GM04503 (cell line): ENCODE results near the gene KRT80.

ENCODE experiments used
- DNase-seq: peaks from one replicate; pipeline ENCODE4 v3.0.0-alpha.2; 2012; ENCODE audit warnings: low read depth

KRT80 gene

GRCh38 chr12:52198454-52199215 lies 6.8 kb upstream of the KRT80 start:
- no peak for DNase-seq

- DNase-seq: no peak
These were observed 5.8 kb upstream of the KRT80 start for GRCh38 chr12:52197371-52198231.

GRCh38 chr12:52195065-52195730 lies 3.4 kb upstream of the KRT80 start:
- no peak for DNase-seq

- no peak for DNase-seq
These were observed 2.2 kb upstream of the KRT80 start for GRCh38 chr12:52193991-52194390.

- no peak for DNase-seq
These were observed 1.7 kb upstream of the KRT80 start for GRCh38 chr12:52193532-52193931.

- no peak for DNase-seq
These were observed 719 bp downstream of the KRT80 start for GRCh38 chr12:52190860-52191729.

GRCh38 chr12:52189376-52190174 lies 2.2 kb downstream of the KRT80 start:
- DNase-seq: no peak

- no peak for DNase-seq
These were observed 3.2 kb downstream of the KRT80 start for GRCh38 chr12:52188658-52189057.

GRCh38 chr12:52187640-52188039 lies 4.2 kb downstream of the KRT80 start:
- DNase-seq: no peak

GRCh38 chr12:52187206-52187605 lies 4.6 kb downstream of the KRT80 start:
- DNase-seq: no peak

- peak; percentile 58 for DNase-seq
These were observed 5.5 kb downstream of the KRT80 start for GRCh38 chr12:52186118-52186840.

GRCh38 chr12:52185400-52185967 lies 6.3 kb downstream of the KRT80 start:
- no peak for DNase-seq

- no peak for DNase-seq
These were observed 7.0 kb downstream of the KRT80 start for GRCh38 chr12:52184813-52185212.

- DNase-seq: no peak
These were observed 7.8 kb downstream of the KRT80 start for GRCh38 chr12:52183971-52184370.

- no peak for DNase-seq
These were observed 8.3 kb downstream of the KRT80 start for GRCh38 chr12:52183544-52183910.

GRCh38 chr12:52182898-52183543 lies 8.8 kb downstream of the KRT80 start:
- DNase-seq: no peak

GRCh38 chr12:52182384-52182783 lies 9.4 kb downstream of the KRT80 start:
- no peak for DNase-seq

GRCh38 chr12:52181746-52182145 lies 10.1 kb downstream of the KRT80 start:
- no peak for DNase-seq

- DNase-seq: no peak
These were observed 10.7 kb downstream of the KRT80 start for GRCh38 chr12:52180971-52181628.
